HCT116 (cell line): ENCODE data around the gene LEFTY2. TPM values are rescaled to one million over a fixed set of nuclear protein-coding genes. Genes with fewer than 3 reads are reported as not detected.

Source experiments
- ATAC-seq: fragments of 200-7000 bp; cut with Tn5 transposase; 2 replicates; pipeline ENCODE4 v1.9.1; 2020; ENCODE audit warnings: mild to moderate bottlenecking, moderate library complexity
- BruUV-seq: library from RNA; stranded (reverse); fragments of 400-500 nt; replicated peaks from 2 replicates; lab custom pipeline; 2021; lab: Mats Ljungman, UMichigan
- CTCF ChIA-PET: fragments of 300-600 bp; sonication (Branson Sonifier 250); formaldehyde crosslinking; loops from one replicate; lab custom pipeline; 2021; ENCODE audit warnings: antibody characterized with exemption; lab: Charles Lee
- POLR2A ChIA-PET: fragments of 300-600, 350-600 bp; sonication (Branson Sonifier 250); formaldehyde crosslinking; loops from one replicate; lab custom pipeline; 2021; ENCODE audit warnings: antibody characterized with exemption; lab: Charles Lee
- RAD21 ChIA-PET, 2 experiments: fragments of 300-600 bp; sonication (Branson Sonifier 250); formaldehyde crosslinking; loops; one replicate each; lab custom pipeline; 2023; ENCODE audit warnings: low total read pairs in 2 of 2; ENCODE audit not compliant: uncharacterized antibody in 2 of 2, unreplicated experiment in 2 of 2, low non-redundant PET in 1 of 2; lab: Charles Lee
- DNase-seq: peaks from one replicate; pipeline ENCODE4 v3.0.0-alpha.2; 2010; ENCODE audit warnings: low read depth, low spot score
- H2AFZ ChIP-seq: fragments of 200-600 bp; shearing (Covaris generic), sonication (generic); 2 replicates; pipeline ENCODE4 v1.6.1; 2017; ENCODE audit warnings: low read depth, mixed run types, mixed read lengths, antibody characterized with exemption, low read length; ENCODE audit not compliant: poor library complexity, severe bottlenecking
- H3K27ac ChIP-seq: 2 replicates; pipeline ENCODE4 v1.5.1; 2012; ENCODE audit warnings: low read depth, low read length
- H3K27me3 ChIP-seq: fragments of 200-600 bp; sonication (generic); 2 replicates; pipeline ENCODE4 v1.6.1; 2016; ENCODE audit warnings: mixed run types, low read length, mixed read lengths; ENCODE audit not compliant: insufficient read depth
- H3K36me3 ChIP-seq, 2 experiments: fragments of 200-500 bp in 1 of 2; fragments of 200-600 bp in 1 of 2; sonication (Bioruptor generic) in 1 of 2; sonication (generic) in 1 of 2; 2 replicates each; pipeline versions ENCODE4 v1.5.1 to v1.6.1; 2014 to 2016; ENCODE audit warnings: low read length in 2 of 2, inconsistent platforms in 1 of 2, mixed read lengths in 1 of 2, mixed run types in 1 of 2; ENCODE audit not compliant: insufficient read depth in 2 of 2, control insufficient read depth in 1 of 2
- H3K4me1 ChIP-seq, 2 experiments: fragments of 200-600 bp in 1 of 2; sonication (generic) in 1 of 2; 2 replicates each; pipeline versions ENCODE4 v1.5.1 to v1.6.1; 2012 to 2017; ENCODE audit warnings: low read length in 2 of 2, inconsistent platforms in 1 of 2, mild to moderate bottlenecking in 1 of 2, mixed read lengths in 1 of 2, mixed run types in 1 of 2, moderate library complexity in 1 of 2; ENCODE audit not compliant: insufficient read depth in 2 of 2, control insufficient read depth in 1 of 2
- H3K4me2 ChIP-seq: fragments of 200-600 bp; sonication (generic); 2 replicates; pipeline ENCODE4 v1.6.1; 2017; ENCODE audit warnings: mixed run types, low read length, mixed read lengths
- H3K4me3 ChIP-seq, 2 experiments: fragments of 200-600 bp in 1 of 2; sonication (generic) in 1 of 2; replicated peaks in 1 of 2; 2 replicates each; pipeline ENCODE4 v1.5.1; 2011 to 2016; ENCODE audit warnings: low read length in 2 of 2, control low read depth in 1 of 2, low read depth in 1 of 2, mild to moderate bottlenecking in 1 of 2, mixed read lengths in 1 of 2, mixed run types in 1 of 2
- H3K79me2 ChIP-seq: fragments of 200-600 bp; sonication (generic); 2 replicates; pipeline ENCODE4 v1.6.1; 2017; ENCODE audit warnings: mild to moderate bottlenecking, mixed run types, low read length, moderate library complexity, mixed read lengths; ENCODE audit not compliant: insufficient read depth
- H3K9ac ChIP-seq: fragments of 200-600 bp; sonication (generic); 2 replicates; pipeline ENCODE4 v1.6.1; 2016; ENCODE audit warnings: low read length, mixed read lengths
- H3K9me2 ChIP-seq: fragments of 200-600 bp; sonication (generic), shearing (Covaris generic); 2 replicates; pipeline ENCODE4 v1.6.1; 2017; ENCODE audit warnings: mixed run types, mild to moderate bottlenecking, moderate library complexity; ENCODE audit not compliant: insufficient read depth
- H3K9me3 ChIP-seq, 2 experiments: fragments of 200-500 bp in 1 of 2; fragments of 200-600 bp in 1 of 2; sonication (Bioruptor generic) in 1 of 2; sonication (generic) in 1 of 2; 2 replicates each; pipeline ENCODE4 v1.6.1; 2014 to 2017; ENCODE audit warnings: low read length in 2 of 2, mixed read lengths in 2 of 2, inconsistent platforms in 1 of 2, low read depth in 1 of 2, mild to moderate bottlenecking in 1 of 2, mixed run types in 1 of 2, moderate library complexity in 1 of 2; ENCODE audit not compliant: control insufficient read depth in 1 of 2, insufficient read depth in 1 of 2
- H4K20me1 ChIP-seq: fragments of 200-600 bp; sonication (generic), shearing (Covaris generic); 2 replicates; pipeline ENCODE4 v1.6.1; 2017; ENCODE audit warnings: mixed run types, mild to moderate bottlenecking, moderate library complexity; ENCODE audit not compliant: insufficient read depth
- CBX3 ChIP-seq: IDR thresholded peaks from 2 replicates; pipeline ENCODE4 v1.6.1; 2012; ENCODE audit warnings: low read depth
- CTCF ChIP-seq, 3 experiments: fragments of 200-600 bp in 1 of 3; sonication (generic) in 1 of 3; IDR thresholded peaks in 2 of 3; conservative IDR thresholded peaks in 1 of 3; 2 replicates each; pipeline ENCODE4 v1.5.1; 2012 to 2017; ENCODE audit warnings: low read depth in 2 of 3, low read length in 2 of 3, antibody characterized with exemption in 1 of 3, borderline replicate concordance in 1 of 3, control low read depth in 1 of 3, mild to moderate bottlenecking in 1 of 3, mixed read lengths in 1 of 3, mixed run types in 1 of 3, moderate library complexity in 1 of 3; ENCODE audit not compliant: insufficient read depth in 1 of 3
- EGR1 ChIP-seq: IDR thresholded peaks from 2 replicates; pipeline ENCODE4 v1.6.1; 2012; ENCODE audit warnings: low read depth
- ELF1 ChIP-seq: IDR thresholded peaks from 2 replicates; pipeline ENCODE4 v1.6.1; 2012; ENCODE audit warnings: low read depth, borderline replicate concordance
- RAD21 ChIP-seq: IDR thresholded peaks from 2 replicates; pipeline ENCODE4 v1.6.1; 2012; ENCODE audit warnings: low read depth, mild to moderate bottlenecking
- ZBTB33 ChIP-seq: IDR thresholded peaks from 2 replicates; pipeline ENCODE4 v1.6.1; 2011; ENCODE audit warnings: mild to moderate bottlenecking, low read length, moderate library complexity; ENCODE audit not compliant: insufficient replicate concordance; ENCODE audit errors: extremely low read depth
- ZFX ChIP-seq: fragments of 450-650 bp; IDR thresholded peaks from 2 replicates; pipeline ENCODE4 v1.6.1; 2017
- intact Hi-C: fragments of 100-400 bp; cut with micrococcal nuclease; formaldehyde crosslinking; loops from 2 replicates; pipeline ENCODE4 v1.10.0; 2022
- total RNA-seq: library from RNA; stranded (reverse); gene quantifications from one replicate; pipeline ENCODE4 v1.2.1, GENCODE V29; 2021; ENCODE audit not compliant: unreplicated experiment

The LEFTY2 gene
- total RNA-seq, 1 experiment from 2014 or later, result not detected

GRCh38 chr1:225914391-225914790, 26.6 kb downstream of the LEFTY2 start (continued):
- TF ChIP-seq CBX3, result no peak

GRCh38 chr1:225911191-225912130, 29.6 kb downstream of the LEFTY2 start:
- ChIA-PET RAD21 (interaction anchor here in 1 of 2 experiments (0.6 to 1.5 kb wide), 3 partner anchors 134 to 437 kb away, joined by 3 to 4 read pairs (median 4); partner anchors contain the start of gene SRP9), POLR2A (no interaction called here), CTCF (interaction anchor here (0.9 to 1.8 kb wide), 9 partner anchors 12 to 437 kb away, joined by 3 to 10 read pairs (median 5); partner anchors contain the start of genes SRP9 and TMEM63A)
- peak; percentile 34 for DNase-seq
- Histone ChIP-seq H4K20me1 (no peaks in the 10 kb centered on the region), H3K27me3 (no peaks in the 10 kb centered on the region), H3K9ac (no peak overlapping the region), H3K4me1 (peaks cover 0 to 11% of the 10 kb centered on the region in 2 experiments; a peak in 3 of 4 replicates), H3K79me2 (no peaks in the 10 kb centered on the region), H3K36me3 (no peaks in the 10 kb centered on the region), H3K4me3 (peak overlapping the region in 1 of 2 experiments; percentile 38; a peak in 1 of 4 replicates), H2AFZ (peak overlapping the region; percentile 73), H3K9me2 (no peaks in the 10 kb centered on the region), H3K9me3 (no peaks in the 10 kb centered on the region), H3K27ac (no peak overlapping the region), H3K4me2 (peak overlapping the region; percentile 66)
- no TSS peak for BruUV-seq
- intact Hi-C loops, result loop anchor here (1.0 to 2.0 kb wide), 4 partner anchors 65 to 436 kb away; partner anchors contain the start of gene SRP9
- ATAC-seq, result peak; percentile 96
- TF ChIP-seq ELF1, result no peak
- no peak for TF ChIP-seq EGR1
- TF ChIP-seq RAD21, result peak; percentile 89
- no peak for TF ChIP-seq ZBTB33
- peak; percentile 53; the same call in 1 of the 2 replicates for TF ChIP-seq ZFX
- peak; percentile 90 to 99 (median 95) for TF ChIP-seq CTCF (IDR thresholded peaks at IDR 0.05 in 2 of 3, conservative IDR thresholded peaks at IDR 0.05 in 1 of 3; ENCODE audit: borderline replicate concordance in 1 of 3, insufficient read depth in 1 of 3, low read depth in 2 of 3, low read length in 2 of 3)
